Mesendoderm (in vitro differentiated cells): ENCODE results near the gene PAPPA2.

Source experiments
- DNase-seq: peaks from one replicate; pipeline ENCODE4 v3.0.0; 2013
- H2AK5ac ChIP-seq: 2 replicates; pipeline ENCODE4 v1.6.1; 2013; ENCODE audit warnings: low read length, inconsistent platforms
- H2BK120ac ChIP-seq: 2 replicates; pipeline ENCODE4 v1.6.1; 2013; ENCODE audit warnings: low read depth, mild to moderate bottlenecking, low read length, moderate library complexity, mixed read lengths
- H2BK15ac ChIP-seq: replicated peaks from 2 replicates; pipeline ENCODE4 v1.6.1; 2013; ENCODE audit warnings: low read depth, mild to moderate bottlenecking, moderate library complexity
- H2BK5ac ChIP-seq: 2 replicates; pipeline ENCODE4 v1.6.1; 2013; ENCODE audit warnings: low read length, inconsistent platforms
- H3K18ac ChIP-seq: 2 replicates; pipeline ENCODE4 v1.6.1; 2013; ENCODE audit warnings: mild to moderate bottlenecking, low read length, mixed read lengths
- H3K23ac ChIP-seq: one replicate; pipeline ENCODE4 v1.6.1; 2013; ENCODE audit warnings: low read length
- H3K27ac ChIP-seq: 2 replicates; pipeline ENCODE4 v1.5.1; 2013; ENCODE audit warnings: low read depth, mild to moderate bottlenecking, inconsistent platforms, low read length, moderate library complexity
- H3K27me3 ChIP-seq: 2 replicates; pipeline ENCODE4 v1.6.1; 2013; ENCODE audit warnings: low read length, control low read depth, mild to moderate bottlenecking, inconsistent platforms; ENCODE audit not compliant: insufficient read depth, poor library complexity
- H3K36me3 ChIP-seq: 2 replicates; pipeline ENCODE4 v1.6.1; 2013; ENCODE audit warnings: low read length, inconsistent platforms; ENCODE audit not compliant: control insufficient read depth, insufficient read depth
- H3K4ac ChIP-seq: one replicate; pipeline ENCODE4 v1.6.1; 2013; ENCODE audit warnings: low read depth, mild to moderate bottlenecking, low read length, moderate library complexity
- H3K4me1 ChIP-seq: 2 replicates; pipeline ENCODE4 v1.6.1; 2013; ENCODE audit warnings: low read depth, low read length, inconsistent platforms; ENCODE audit not compliant: control insufficient read depth
- H3K4me2 ChIP-seq: 2 replicates; pipeline ENCODE4 v1.6.1; 2013; ENCODE audit warnings: low read length
- H3K4me3 ChIP-seq: 2 replicates; pipeline ENCODE4 v1.5.1; 2013; ENCODE audit warnings: mild to moderate bottlenecking, low read length
- H3K56ac ChIP-seq: one replicate; pipeline ENCODE4 v1.6.1; 2013; ENCODE audit warnings: low read length
- H3K79me1 ChIP-seq: 2 replicates; pipeline ENCODE4 v1.6.1; 2013; ENCODE audit warnings: low read length, inconsistent platforms
- H3K79me2 ChIP-seq: 2 replicates; pipeline ENCODE4 v1.6.1; 2013; ENCODE audit warnings: mild to moderate bottlenecking, low read length; ENCODE audit not compliant: control insufficient read depth, insufficient read depth
- H3K9ac ChIP-seq: 2 replicates; pipeline ENCODE4 v1.6.1; 2013; ENCODE audit warnings: low read length, inconsistent platforms
- H4K5ac ChIP-seq: one replicate; pipeline ENCODE4 v1.6.1; 2013; ENCODE audit warnings: low read length
- H4K8ac ChIP-seq: one replicate; pipeline ENCODE4 v1.6.1; 2013; ENCODE audit warnings: low read depth, mild to moderate bottlenecking, control low read depth, low read length, moderate library complexity
- WGBS: extraction: QIAGEN DNeasy Blood & Tissue Kit; methylation state at CpG from one replicate; pipeline ENCODE4 v1.1.7; 2013; ENCODE audit warnings: low lambda C conversion rate, missing lambda C conversion rate; ENCODE audit not compliant: insufficient coverage; ENCODE audit errors: extremely low coverage; 5-methylcytosine and 5-hydroxymethylcytosine counted together

PAPPA2 gene

DNA sequence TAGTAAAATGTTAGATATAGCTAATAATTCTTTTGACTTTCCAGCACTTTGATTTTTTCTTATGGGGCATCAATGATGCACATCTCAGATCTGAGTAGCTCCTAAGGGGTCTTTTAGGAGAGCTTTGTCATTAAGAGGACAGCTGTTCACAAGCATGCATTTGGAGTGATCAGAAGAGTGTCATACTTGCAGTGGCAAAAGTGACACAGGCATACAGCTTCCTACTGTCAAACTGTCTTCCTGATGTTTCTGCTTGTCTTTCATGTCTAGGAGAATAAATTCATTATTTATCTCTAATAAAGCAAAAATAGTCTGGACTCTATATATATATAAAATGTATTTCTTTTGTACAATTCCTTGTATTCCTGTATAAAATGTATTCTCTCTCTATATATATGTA, 273.0 kb downstream of the PAPPA2 start:
- Histone ChIP-seq H2BK5ac (no peak overlapping the region), H3K9ac (no peak overlapping the region), H2BK120ac (no peak overlapping the region), H3K4ac (no peak overlapping the region), H3K36me3 (no peaks in the 10 kb centered on the region), H3K56ac (no peak overlapping the region), H3K23ac (no peak overlapping the region), H3K4me1 (no peaks in the 10 kb centered on the region), H3K18ac (no peak overlapping the region), H3K27ac (no peak overlapping the region), H3K27me3 (no peaks in the 10 kb centered on the region), H3K4me2 (no peak overlapping the region), H2BK15ac (no peak overlapping the region), H4K5ac (no peak overlapping the region), H3K4me3 (no peak overlapping the region), H3K79me1 (no peaks in the 10 kb centered on the region), H3K79me2 (no peaks in the 10 kb centered on the region), H4K8ac (no peak overlapping the region), H2AK5ac (no peak overlapping the region)
- no peak for DNase-seq

DNA sequence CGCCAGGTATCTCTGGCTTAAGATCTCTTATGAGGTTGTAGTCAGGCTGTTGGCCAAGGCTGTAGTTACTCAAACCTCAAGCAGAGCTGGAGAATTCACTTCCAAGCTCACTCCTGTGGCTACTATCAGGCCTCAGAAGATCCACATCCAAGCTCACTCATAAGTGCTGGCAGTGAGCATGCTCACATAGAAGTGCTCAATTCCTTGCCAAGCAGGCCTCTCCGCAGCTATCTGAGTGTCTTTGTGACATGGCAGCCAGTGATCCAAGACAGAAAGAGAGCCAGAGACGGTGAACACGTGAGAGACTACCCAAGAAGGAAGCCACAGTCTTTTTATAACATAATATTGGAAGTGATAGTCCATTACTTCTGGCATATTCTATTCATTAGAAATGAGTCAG, 278.2 kb downstream of the PAPPA2 start:
- Histone ChIP-seq H3K56ac (no peak overlapping the region), H2BK5ac (no peak overlapping the region)

DNA sequence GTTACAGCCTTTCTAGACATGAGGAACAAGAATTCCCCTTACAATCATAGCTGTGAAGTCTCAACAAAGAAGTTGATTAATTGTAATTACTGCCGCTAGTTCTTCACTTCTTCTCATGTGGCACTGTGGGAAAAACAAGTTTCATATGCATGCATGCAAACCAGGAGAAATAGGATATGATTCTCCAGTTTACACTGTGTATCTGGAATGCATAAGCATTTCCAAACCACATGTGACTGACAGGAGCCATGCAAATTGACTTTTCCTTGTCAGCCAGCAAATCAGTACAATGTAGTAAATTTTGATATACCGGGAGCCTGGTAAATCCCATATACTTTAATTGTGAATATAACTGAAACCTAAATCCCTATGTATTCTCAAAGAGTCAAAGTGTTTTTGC, 279.3 kb downstream of the PAPPA2 start:
- Histone ChIP-seq H2BK120ac (no peak overlapping the region), H3K4me3 (no peak overlapping the region), H3K27ac (no peak overlapping the region), H3K4me1 (no peaks in the 10 kb centered on the region), H3K56ac (no peak overlapping the region), H3K79me2 (no peaks in the 10 kb centered on the region), H3K4ac (no peak overlapping the region), H4K8ac (no peak overlapping the region), H3K4me2 (no peak overlapping the region), H3K9ac (no peak overlapping the region), H2AK5ac (no peak overlapping the region), H4K5ac (no peak overlapping the region), H2BK15ac (no peak overlapping the region), H3K23ac (no peak overlapping the region), H3K27me3 (no peaks in the 10 kb centered on the region), H2BK5ac (no peak overlapping the region), H3K36me3 (no peaks in the 10 kb centered on the region), H3K79me1 (no peaks in the 10 kb centered on the region), H3K18ac (no peak overlapping the region)
- no CpG with 5 or more reads among the region's 2 CpGs for WGBS
- DNase-seq, result no peak

More for the DNA sequence above, 278.2 kb downstream of the PAPPA2 start:
- DNase-seq, result no peak
- H3K79me1 ChIP-seq, result no peaks in the 10 kb centered on the region
- no peaks in the 10 kb centered on the region for H3K36me3 ChIP-seq
- no peak overlapping the region for H2BK15ac ChIP-seq
- no peak overlapping the region for H3K4me3 ChIP-seq
- WGBS, result no CpG with 5 or more reads among the region's 4 CpGs
- H3K18ac ChIP-seq, result no peak overlapping the region
- no peak overlapping the region for H2BK120ac ChIP-seq
- no peak overlapping the region for H3K4ac ChIP-seq
- no peak overlapping the region for H3K23ac ChIP-seq
- H3K4me2 ChIP-seq, result no peak overlapping the region
- H3K4me1 ChIP-seq, result no peaks in the 10 kb centered on the region
- no peaks in the 10 kb centered on the region for H3K79me2 ChIP-seq
- H3K27ac ChIP-seq, result no peak overlapping the region
- no peaks in the 10 kb centered on the region for H3K27me3 ChIP-seq
- H3K9ac ChIP-seq, result no peak overlapping the region
- no peak overlapping the region for H4K8ac ChIP-seq
- H4K5ac ChIP-seq, result no peak overlapping the region
- H2AK5ac ChIP-seq, result no peak overlapping the region

DNA sequence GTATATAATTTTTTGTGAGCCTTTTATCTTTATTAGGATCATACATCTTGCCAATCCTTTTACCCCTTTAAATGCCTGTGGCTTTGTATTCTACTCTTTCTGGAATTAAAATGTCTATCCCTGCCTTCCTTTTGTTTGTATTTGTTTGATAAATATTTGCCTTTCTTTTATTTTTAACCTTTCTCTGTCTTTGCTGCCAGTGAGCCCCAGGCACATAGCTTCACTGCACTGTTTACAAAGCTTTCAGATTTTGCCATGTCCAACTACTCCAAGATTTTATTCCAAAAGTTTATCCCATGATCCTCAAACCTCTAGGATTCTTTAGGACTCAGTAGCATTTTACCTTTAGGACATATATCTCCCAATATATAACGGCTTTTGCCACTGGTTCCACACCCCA, 281.2 kb downstream of the PAPPA2 start:
- Histone ChIP-seq H2AK5ac (no peak overlapping the region), H3K9ac (no peak overlapping the region), H3K4me2 (no peak overlapping the region), H2BK15ac (no peak overlapping the region), H3K4me3 (no peak overlapping the region), H3K4ac (no peak overlapping the region), H4K8ac (no peak overlapping the region), H3K23ac (no peak overlapping the region), H3K27ac (no peak overlapping the region), H3K18ac (no peak overlapping the region), H4K5ac (no peak overlapping the region), H3K4me1 (no peaks in the 10 kb centered on the region), H2BK5ac (no peak overlapping the region), H2BK120ac (no peak overlapping the region), H3K56ac (no peak overlapping the region), H3K36me3 (no peaks in the 10 kb centered on the region), H3K79me2 (no peaks in the 10 kb centered on the region), H3K79me1 (no peaks in the 10 kb centered on the region), H3K27me3 (no peaks in the 10 kb centered on the region)
- no peak for DNase-seq
- WGBS, result no CpG with 5 or more reads among the region's 1 CpG

DNA sequence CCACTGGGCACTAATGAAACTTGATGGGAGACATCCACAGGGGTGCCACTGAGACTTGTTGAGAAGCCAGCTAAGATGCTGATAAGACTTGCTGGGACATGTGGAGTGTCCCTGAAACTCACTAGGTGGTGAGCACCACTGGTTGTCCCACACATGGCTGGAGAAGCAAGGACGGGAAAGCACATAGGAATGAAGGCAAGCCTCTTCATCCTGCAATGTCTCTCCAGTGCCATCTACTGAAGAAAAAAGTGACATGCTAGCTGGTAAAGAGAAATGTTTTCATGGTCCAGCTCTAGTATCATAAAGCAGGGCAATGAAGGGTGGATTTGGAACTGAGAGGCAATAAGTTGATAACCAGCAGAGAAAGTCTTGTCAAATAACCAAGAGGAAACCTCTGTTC, 283.0 kb downstream of the PAPPA2 start:
- no peaks in the 10 kb centered on the region for H3K4me1 ChIP-seq
- H3K79me2 ChIP-seq, result no peaks in the 10 kb centered on the region
- H3K36me3 ChIP-seq, result no peaks in the 10 kb centered on the region
- H2BK15ac ChIP-seq, result no peak overlapping the region
- no peak overlapping the region for H3K23ac ChIP-seq
- H2BK5ac ChIP-seq, result no peak overlapping the region
- no peak overlapping the region for H4K5ac ChIP-seq
- no peak overlapping the region for H2AK5ac ChIP-seq
- no peak overlapping the region for H3K4ac ChIP-seq
- no peaks in the 10 kb centered on the region for H3K27me3 ChIP-seq
- H3K9ac ChIP-seq, result no peak overlapping the region
- no peak overlapping the region for H3K4me3 ChIP-seq
- no peak overlapping the region for H2BK120ac ChIP-seq
- no peak overlapping the region for H3K4me2 ChIP-seq
- H3K56ac ChIP-seq, result no peak overlapping the region
- no peak overlapping the region for H4K8ac ChIP-seq
- H3K27ac ChIP-seq, result no peak overlapping the region
- peak; percentile 57 for DNase-seq
- H3K79me1 ChIP-seq, result no peaks in the 10 kb centered on the region
- no CpG with 5 or more reads among the region's 1 CpG for WGBS
- H3K18ac ChIP-seq, result no peak overlapping the region

DNA sequence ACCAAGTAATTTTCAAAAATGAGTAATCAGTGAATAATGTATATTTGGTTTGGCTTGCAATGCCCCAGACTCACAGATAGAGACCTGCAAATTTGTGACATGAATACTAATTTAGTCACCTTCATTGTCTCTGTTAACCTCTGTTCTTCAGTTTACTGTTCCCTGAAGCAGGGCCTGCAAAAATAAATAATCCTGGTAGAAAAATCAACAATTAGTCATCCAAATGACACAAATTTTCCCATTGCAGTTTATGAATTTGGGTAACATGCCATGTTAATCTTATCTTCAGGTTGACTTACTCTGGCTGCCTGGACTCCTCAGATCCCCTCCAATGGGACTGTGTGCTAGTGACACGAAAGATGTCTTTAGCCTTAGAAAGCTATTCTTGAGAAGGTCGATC, 289.5 kb downstream of the PAPPA2 start:
- Histone ChIP-seq H3K56ac (no peak overlapping the region), H3K36me3 (no peaks in the 10 kb centered on the region), H3K79me1 (no peaks in the 10 kb centered on the region), H2BK120ac (no peak overlapping the region), H3K79me2 (no peaks in the 10 kb centered on the region), H3K27me3 (no peaks in the 10 kb centered on the region), H4K5ac (no peak overlapping the region), H3K18ac (no peak overlapping the region), H3K27ac (no peak overlapping the region), H3K4me1 (no peaks in the 10 kb centered on the region), H3K4ac (no peak overlapping the region), H3K4me2 (no peak overlapping the region), H3K4me3 (no peak overlapping the region), H2BK5ac (no peak overlapping the region), H3K23ac (no peak overlapping the region), H3K9ac (no peak overlapping the region), H4K8ac (no peak overlapping the region), H2BK15ac (no peak overlapping the region), H2AK5ac (no peak overlapping the region)
- DNase-seq, result no peak
- WGBS, result no CpG with 5 or more reads among the region's 2 CpGs
